Stimulated activated CD8-positive, alpha-beta memory T cell treated with anti-CD3 and anti-CD28 coated beads, Interleukin-4, amount 100 ng/mL, for 48 hours (primary cell): Measurements from ENCODE around the gene DCTN5.
"Not testable (repeated sequence)": the region's sequence is repeated elsewhere in the genome, so short reads cannot be mapped to it uniquely, and the experiment has no call there.

Experiments used
- DNase-seq: peaks from one replicate; pipeline ENCODE4 v3.0.0-alpha.2; 2020

DCTN5 gene

DNA sequence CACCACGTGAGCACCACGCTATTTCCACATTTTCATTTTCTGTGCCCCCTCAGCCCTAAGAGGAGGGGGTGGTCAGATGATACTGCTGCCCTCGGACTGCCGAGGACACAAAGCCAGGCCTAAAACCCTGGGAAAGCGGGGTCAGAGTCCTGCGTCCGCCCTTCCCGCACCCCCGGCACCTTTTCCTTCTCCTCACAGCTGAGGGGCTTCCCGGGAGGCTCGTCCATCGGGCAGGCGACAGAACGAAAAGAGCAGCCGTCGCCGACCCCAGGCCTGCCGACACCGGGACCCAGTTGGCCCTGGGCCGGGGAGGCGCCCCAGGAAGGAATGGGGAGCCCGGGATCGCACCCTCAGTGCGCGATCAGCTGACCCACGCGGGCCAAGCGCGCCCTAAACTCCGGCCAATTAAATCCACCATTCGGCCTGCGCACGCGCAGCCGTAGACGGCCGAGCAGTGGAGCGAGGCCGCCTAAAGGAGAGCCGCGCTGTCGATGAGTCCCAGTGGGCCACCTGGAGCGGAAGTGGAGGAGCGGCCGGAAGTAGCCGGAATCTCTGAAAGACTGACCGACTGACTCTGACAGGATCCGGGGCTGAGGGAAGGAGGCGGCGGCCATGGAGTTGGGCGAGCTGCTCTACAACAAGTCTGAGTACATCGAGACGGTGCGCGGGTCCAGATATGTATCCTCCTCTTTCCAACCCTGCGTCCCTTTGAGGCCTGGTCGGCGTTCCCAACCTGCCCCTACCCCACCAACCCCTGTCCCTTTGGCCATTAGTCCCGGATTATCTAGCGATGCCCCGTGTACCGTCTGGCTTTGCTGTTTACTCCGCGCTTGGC, at the start of gene DCTN5, which contains the start of gene PALB2:
Gene DCTN5 (plus strand): TSS at position 536 of the 835 bp plus-strand sequence. CDS start 77 bp downstream, at position 613.
Gene PALB2 (minus strand): TSS at position 380 of the 835 bp plus-strand sequence. CDS start 153 bp downstream, at position 227.
- DNase-seq, result peak; percentile 92

GRCh38 chr16:23594186-23594585, 47.1 kb upstream of the DCTN5 start:
- no peak for DNase-seq

DNA sequence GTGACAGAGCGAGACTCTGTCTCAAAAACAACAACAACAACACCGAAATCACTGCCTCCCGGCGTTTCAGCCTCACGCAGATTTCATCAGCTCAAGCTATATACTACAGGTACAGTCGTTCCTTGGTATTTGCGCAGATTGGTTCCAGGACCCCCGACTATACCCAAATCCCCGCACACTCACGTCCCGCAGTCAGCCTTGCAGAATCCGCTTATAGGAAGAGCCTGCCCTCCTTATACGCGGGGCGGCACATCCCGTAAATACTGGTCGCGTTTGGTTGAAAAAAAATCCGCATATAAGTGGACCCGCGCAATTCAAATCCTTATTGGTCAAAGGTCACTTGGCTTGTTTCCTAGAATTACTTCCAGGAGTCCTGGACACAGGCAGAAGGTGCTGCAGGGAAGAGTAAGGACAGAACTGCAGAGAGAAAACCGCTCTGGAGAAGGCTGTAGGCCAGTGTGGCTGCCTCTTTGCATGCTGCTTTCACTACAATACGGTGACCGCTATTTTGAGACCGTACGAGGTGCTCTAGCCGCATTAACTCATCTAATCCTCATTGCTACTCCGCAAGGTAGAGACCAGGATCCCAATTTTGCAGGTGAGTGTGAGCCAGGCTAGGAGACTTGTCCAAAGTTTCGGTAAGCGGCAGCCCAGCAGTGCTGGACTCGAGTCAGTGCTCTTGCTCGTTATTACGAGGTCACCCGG, 45.9 kb upstream of the DCTN5 start:
- no peak for DNase-seq

- peak; percentile 94 for DNase-seq
These were observed 45.1 kb upstream of the DCTN5 start, which contains the start of gene NDUFAB1 for GRCh38 chr16:23595951-23596720. Gene NDUFAB1, minus strand, starts transcription at chr16:23596316. Its CDS starts 26 bp downstream, at chr16:23596290.

DNA sequence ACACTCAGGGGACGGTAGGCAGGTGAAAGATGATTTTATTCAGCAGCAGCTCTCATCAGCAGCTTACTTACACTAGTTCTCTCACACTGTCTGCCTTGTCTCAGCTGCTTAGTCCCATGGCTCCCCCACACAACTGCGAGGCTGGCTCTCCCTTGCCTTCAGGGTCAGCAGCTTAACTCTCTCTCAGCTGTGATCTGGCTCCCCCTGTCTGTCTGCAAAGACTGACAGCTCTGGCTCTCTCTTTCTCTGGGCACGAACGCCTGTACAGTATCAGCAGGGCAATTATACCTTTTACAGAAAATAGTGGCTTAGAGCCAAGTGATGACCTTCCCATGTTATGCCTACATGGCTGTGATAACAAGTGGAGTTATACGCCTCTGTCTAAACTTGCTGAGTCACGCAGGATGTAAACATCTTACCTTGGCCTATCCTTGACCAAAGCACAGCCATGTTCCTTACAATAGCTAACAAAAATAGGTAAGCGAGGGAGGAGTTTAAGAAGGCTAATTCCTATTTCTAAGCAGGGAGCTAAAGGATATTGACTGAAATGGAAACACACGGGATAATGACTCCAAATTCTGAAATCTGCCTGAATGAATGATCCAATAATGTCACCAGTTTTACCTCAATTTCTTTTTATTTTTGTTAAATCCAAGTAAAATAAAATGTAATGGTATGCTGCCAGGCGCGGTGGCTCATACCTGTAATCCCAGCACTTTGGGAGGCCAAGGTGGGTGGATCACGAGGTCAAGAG, 44.1 kb upstream of the DCTN5 start:
- peak; percentile 36 for DNase-seq

DNA sequence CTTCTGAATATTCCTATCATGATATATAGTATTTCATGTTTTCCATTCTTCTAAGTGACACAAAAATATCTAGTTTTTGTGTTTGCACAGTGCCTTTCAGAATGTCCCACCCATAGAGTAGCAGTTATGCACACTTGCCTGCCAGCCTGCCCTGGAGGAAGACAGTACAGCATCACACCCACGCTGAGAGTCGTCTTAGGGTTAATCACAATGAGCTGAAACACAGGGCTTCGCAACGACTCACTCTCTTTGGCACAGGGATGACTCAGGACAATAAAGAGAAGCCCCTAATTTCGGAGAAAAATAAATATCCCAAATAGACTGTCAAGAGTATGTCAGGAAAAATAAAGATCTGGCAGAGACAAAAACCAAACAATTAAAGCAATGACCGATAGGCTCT, 33.5 kb upstream of the DCTN5 start:
- DNase-seq, result no peak

GRCh38 chr16:23608194-23608593, 33.1 kb upstream of the DCTN5 start:
- DNase-seq, result no peak

- DNase-seq, result no peak
These were observed 31.3 kb upstream of the DCTN5 start for GRCh38 chr16:23609929-23610328.

DNA sequence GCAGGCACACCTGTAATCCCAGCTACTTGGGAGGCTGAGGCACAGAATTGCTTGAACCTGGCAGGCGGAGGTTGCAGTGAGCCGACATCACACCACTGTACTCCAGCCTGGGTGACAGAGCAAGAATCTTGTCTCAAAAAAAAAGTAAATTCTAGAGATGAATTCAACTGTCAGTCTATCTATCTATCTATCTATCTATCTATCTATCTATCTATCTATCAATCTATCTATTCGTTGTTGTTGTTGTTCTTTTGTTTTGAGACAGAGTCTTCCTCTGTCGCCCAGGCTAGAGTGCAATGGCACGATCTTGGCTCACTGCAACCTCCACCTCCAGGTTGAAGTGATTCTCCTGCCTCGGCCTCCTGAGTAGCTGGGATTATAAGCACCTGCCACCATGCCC, 30.4 kb upstream of the DCTN5 start:
- DNase-seq, result not testable (repeated sequence)

DNA sequence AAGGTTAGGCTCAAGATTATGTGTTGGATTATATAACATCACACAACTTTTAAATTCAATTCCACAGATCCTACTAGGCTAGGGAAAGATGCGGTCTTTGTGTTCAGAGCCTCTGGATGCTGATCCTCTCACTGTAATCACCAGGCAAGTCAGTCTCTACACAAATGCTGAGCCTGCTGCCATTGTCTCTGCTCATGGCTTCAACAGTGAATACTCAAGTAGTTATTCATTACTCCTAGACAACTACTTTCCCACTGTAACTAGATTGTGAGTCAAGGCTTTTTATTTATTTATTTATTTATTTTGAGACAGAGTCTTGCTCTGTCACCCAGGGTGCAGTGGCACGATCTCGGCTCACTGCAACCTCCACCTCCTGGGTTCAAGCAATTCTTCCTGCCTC, 29.3 kb upstream of the DCTN5 start:
- DNase-seq, result no peak

DNA sequence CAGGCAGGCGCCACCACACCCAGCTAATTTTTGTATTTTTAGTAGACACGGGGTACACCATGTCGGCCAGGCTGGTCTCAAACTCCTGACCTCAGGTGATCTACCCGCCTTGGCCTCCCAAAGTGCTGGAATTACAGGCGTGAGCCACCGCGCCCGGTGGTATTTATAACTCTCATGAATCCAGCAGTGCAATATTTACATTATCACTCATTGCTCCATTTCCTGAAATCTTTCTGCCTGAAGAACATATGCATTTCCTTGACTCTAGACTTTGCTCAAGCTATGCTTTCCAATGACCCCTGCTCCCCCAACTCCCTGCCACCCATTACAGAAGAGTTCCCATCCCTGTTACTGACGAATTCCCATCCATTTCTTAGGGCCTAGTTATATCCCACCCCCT, 25.5 kb upstream of the DCTN5 start:
- DNase-seq, result no peak

DNA sequence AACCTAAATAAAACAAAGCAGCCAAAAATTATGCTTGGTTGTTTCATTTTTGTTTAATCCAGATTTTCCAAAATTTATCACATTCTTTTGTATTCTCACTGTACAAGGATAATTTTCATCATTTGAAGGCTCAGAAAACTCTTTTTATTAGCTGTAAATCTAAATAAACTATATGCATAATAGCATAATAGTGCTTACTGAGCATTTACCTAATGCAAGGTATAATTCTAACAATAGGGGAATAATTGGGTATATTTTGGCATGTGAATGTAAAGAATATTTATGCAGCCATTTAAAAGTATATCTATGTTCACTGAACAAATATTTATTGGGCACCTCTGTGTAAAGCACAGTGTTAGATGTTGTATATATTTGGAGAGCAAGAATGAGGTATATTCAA, 17.2 kb upstream of the DCTN5 start:
- DNase-seq, result no peak

DNA sequence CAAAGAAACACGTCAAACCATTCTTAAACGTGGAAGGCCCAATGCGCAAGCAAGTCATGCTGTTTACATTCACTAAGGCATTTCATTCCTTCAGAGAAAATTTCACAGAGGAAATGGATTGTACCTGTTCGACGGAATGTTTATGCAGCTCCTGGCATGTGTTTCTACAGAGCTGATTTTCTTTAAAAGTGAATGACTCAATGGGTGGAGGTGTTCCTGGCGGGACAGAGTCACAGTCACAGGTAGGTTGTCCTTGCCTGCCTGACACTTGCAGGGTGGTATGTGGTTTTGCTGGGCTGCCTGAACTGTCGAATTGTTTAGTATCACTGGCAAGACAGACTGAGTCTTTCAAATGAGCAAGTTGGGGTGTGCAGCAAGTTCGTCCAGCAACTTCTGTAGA, 11.8 kb upstream of the DCTN5 start:
- DNase-seq, result no peak

GRCh38 chr16:23631874-23632273, 9.4 kb upstream of the DCTN5 start:
- not testable (repeated sequence) for DNase-seq

GRCh38 chr16:23634461-23635036, 6.7 kb upstream of the DCTN5 start:
- no peak for DNase-seq

- DNase-seq, result no peak
These were observed 5.3 kb upstream of the DCTN5 start for GRCh38 chr16:23635958-23636357.

- no peak for DNase-seq
These were observed 693 bp upstream of the DCTN5 start for GRCh38 chr16:23640615-23640930.

- DNase-seq, result no peak
These were observed 1.0 kb downstream of the DCTN5 start for GRCh38 chr16:23642246-23642774.

GRCh38 chr16:23650674-23651416, 9.6 kb downstream of the DCTN5 start:
- DNase-seq, result no peak

GRCh38 chr16:23651943-23652468, 10.7 kb downstream of the DCTN5 start:
- no peak for DNase-seq

- DNase-seq, result no peak
These were observed 22.7 kb downstream of the DCTN5 start for GRCh38 chr16:23663918-23664317.
